ENCODE results near the gene PROCA1. TPM values are rescaled to one million over a fixed set of nuclear protein-coding genes. Genes with fewer than 3 reads are reported as not detected.

The PROCA1 gene, protein sequence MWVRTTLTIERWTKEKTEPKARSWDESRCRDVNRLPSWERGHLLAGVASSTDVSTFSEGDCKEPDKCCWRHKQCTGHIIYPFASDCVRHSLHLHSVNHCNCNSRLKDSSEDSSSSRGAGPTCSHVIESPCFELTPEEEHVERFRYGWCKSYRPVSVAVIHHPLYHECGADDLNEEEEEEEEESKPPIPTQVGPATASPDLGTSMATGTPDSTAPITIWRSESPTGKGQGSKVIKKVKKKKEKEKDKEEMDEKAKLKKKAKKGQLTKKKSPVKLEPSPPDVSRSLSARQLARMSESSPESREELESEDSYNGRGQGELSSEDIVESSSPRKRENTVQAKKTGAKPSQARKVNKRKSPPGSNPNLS
- 1.3 TPM in 1 of 2 replicates, not detected in the other for total RNA-seq

DNA sequence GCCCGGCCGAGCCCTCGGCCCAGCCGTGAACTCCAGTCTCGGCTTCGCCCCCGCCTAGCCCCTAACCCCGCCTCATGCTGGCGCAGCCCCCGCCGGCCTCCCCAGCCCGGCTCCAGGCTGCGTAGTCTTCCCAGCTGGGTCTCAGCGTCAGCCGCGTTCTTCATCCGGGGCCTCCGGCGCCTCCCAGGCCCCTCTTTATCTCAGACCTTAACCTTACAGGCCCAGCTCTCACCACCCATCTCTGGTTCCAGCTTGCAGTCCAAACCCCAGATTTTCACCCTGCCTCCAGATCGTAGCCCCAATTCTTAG, at the start of gene PROCA1:
Gene PROCA1, minus strand, starts transcription at position 166 of the 309 bp plus-strand sequence. CDS start 228 bp downstream, outside the sequence.

DNA sequence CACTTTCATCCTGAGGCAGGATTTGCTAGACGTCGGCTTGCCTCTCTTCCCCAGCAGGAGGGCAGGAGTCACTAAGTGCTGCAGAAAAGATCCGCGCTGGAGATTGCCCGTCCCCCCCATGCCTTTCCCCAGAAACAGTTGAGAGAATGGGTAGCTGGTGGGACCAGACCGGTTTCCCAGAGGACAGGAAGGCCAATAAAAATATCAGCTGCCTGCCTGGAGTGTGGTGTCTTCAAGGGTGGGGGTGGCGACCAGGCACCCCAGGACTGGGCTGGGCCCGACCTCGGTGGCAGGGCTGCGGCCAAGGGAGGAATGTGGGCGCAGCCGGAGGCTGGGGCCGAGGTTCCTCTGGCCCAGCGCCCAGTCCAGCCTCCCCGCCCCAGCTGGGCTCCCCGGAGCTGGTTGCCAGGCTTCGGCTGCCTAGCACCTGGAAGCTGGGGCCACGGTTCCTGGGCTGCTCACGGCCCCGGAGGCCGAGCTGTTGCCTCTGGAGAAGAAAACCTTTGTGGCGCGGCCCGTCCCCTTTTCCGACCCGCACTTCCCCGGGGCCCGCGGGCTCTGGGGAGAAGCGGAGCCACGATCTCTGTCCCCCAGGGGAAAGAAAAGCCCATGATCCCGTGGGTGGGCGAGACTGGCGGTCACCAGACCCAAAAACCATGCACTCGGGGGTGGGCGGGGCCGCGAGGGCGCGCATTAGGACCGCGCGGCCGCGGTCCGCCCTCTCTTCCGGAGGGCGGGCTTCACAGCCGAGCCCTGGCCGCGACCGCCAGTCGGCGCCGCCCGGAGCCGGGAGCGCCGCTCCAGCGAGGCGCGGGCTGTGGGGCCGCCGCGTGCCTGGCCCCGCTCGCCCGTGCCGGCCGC, 31.8 kb upstream of the PROCA1 start, which contains the start of gene TRAF4:
Gene TRAF4, plus strand, starts transcription at position 769 of the 861 bp plus-strand sequence. CDS start 102 bp downstream, outside the sequence.

DNA sequence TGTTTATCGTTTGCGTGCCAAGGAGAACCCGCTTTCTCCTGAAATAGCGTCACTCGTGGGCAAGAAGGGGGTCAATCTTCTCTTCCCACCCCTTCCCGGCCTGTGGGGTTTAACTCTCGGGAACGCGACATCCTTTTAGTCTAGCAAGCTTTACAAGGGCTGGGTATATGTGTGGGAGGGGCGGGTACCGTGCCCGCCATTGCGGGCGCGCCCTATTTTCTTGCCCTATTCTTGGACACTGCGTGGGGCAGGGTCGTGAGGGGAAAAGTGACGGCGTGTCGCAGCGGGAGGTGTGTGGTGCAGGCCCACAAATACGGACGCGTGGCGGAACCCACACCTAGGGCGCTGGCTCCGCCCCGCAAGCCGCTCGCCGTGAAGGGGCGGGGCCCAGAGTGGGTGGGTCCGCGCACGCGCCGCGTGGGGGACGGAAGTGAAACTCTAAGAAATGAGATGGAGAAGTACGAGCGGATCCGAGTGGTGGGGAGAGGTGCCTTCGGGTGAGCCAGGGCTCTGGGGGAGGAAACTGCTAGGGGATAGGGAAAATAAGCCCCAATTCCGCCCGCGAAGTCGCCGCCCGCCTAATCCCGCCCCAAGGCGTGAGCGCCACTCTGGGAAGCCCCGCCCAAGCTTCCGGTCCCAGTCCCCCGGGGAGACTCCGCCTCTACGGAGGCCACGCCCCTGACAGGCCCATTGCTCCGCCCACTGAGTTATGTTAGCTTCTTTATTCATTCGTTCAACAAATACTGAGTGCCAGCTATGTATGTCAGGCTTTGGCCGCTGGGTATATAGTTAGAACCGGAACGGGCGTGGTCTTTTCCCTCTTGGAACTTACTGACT, 16.9 kb upstream of the PROCA1 start, which contains the start of gene NEK8:
Gene NEK8, plus strand, starts transcription at position 425 of the 837 bp plus-strand sequence. Its CDS starts 26 bp downstream, at position 451.

DNA sequence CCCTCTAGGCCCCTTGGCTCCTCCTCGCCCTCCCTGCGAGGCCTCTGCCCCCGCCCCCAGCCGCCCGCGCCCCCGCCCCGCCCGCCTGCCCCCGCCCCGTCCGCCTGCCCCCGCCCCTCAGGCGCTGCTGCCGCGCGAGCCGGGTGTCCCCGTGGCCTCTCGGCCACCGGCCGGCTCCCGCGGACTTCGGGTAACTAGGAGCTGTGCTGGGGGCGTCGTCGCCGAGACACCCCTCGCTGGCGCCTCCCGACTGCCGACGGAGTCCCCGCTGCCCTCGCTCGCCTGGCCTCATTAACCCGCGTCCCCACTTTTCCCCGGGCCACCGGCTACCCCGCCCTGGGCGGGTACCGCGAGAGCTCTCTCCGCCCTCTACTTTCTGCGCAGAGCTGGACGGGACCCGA, 14.5 kb upstream of the PROCA1 start, which contains the start of gene TLCD1:
Gene TLCD1, minus strand, starts transcription at position 8 of the 401 bp plus-strand sequence. CDS start 136 bp downstream, outside the sequence.

DNA sequence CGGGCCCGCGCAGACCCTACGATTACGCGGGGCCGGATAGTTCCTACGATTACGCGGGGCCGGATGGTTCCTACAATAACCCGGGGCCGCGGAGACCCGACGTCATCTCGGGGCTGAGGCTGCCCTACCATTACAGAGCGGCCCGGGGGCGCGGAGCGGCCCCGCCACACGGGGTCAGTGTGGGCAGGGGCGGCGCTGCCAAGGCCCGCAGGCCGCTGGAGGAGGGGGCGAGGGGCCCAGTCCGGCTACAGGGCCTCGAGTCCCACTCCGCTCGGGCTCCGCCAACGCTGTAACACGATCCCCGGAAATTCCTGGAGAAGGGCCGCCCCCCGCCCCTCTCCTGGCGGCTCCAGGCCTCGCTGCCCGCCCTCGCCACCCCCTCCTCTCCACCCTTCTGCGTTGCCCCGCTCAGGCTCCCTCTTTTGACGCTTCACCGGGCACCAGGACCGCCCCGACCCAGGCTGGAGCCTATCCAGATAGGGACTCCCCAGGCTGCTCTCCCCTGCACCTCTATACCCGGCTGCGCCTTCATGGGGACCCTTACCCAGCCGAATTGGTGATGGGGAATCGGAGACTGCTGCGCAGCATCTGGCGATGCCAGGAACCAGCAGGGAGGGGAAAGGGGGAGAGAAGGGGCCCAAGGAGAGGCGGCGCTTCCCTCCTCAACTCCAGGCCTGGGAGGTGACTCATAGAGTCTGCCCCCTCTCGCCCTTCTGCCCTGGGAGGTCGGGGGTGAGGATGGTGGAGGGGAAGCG, 6.1 kb upstream of the PROCA1 start, which contains the start of gene RAB34:
Gene RAB34, minus strand, starts transcription at position 291 of the 755 bp plus-strand sequence. CDS start 602 bp downstream, outside the sequence.

DNA sequence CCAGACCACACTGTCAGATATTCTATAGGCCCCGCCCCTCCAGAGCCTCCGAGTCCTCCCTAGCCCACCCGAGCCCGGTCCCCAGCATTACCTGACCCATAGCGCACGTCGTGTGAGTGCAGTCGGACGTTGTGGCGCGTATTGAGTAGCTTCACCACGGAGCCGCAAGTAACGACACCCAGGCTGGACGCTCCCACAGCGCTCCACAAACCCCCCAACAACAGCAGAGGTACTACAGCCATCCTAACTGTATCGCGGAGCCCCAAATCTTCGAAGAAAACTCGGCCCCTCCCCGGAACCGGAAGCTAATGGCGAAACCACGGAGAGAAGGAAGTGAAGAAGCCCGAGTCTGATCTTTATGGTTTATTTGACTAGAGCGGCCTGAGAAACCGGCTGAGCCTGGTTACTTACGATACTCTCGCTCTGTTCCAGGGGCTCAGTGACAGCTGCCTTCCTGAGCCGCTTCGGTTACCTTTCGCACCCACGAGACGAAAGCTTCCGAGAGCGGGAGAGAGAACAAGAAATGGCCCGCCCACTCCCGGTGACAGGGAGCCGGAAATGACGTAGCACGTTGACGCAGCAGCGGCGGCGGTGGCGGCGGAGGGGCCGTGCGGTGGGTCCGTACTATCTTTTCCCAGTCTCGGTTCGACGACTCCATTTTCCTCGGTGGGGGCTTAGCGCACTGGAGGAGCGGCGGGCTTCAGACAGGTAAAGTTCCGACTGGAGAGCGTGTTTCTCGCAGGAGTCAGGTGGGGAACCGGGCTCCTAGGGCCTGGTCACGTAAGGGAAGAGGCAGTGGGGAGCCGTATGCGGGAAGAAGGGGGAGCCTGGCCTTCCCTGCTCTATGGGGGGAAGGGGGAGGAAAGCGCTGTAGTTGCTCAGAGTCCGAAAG, 49.8 kb downstream of the PROCA1 start, which contains the start of the genes SDF2 and SUPT6H:
Gene SDF2, minus strand, starts transcription at position 272 of the 892 bp plus-strand sequence. Its CDS starts 30 bp downstream, at position 242.
Gene SUPT6H, plus strand, starts transcription at position 571 of the 892 bp plus-strand sequence. CDS start 11,197 bp downstream, outside the sequence.

Other genes with a start within 250 kb of the PROCA1 start
- gene SLC13A2, start 238.2 kb downstream of the PROCA1 start, total RNA-seq, result not detected in 2 replicates
- 0.04 and 0.08 TPM in 2 replicates for gene FOXN1, start 205.5 kb downstream of the PROCA1 start, total RNA-seq
- 28.3 and 35.6 TPM in 2 replicates for gene UNC119, start 159.3 kb downstream of the PROCA1 start, total RNA-seq
- gene PIGS, start 140.4 kb downstream of the PROCA1 start, total RNA-seq, result 39.9 and 70.3 TPM in 2 replicates
- gene ALDOC, start 135.0 kb downstream of the PROCA1 start, total RNA-seq, result 50.5 and 61.6 TPM in 2 replicates
- 16.9 and 49.8 TPM in 2 replicates for gene SPAG5, start 112.9 kb downstream of the PROCA1 start, total RNA-seq
- 0.38 and 3.0 TPM in 2 replicates for gene RSKR, start 97.7 kb downstream of the PROCA1 start, total RNA-seq
- gene BLTP2, start 66.7 kb downstream of the PROCA1 start, total RNA-seq, result 93.2 and 116 TPM in 2 replicates
- gene SDF2, start 50.0 kb downstream of the PROCA1 start, total RNA-seq, result 36.5 and 43.7 TPM in 2 replicates
- 16.2 and 19.1 TPM in 2 replicates for gene SUPT6H, start 49.7 kb downstream of the PROCA1 start, total RNA-seq
- gene RAB34, start 6.0 kb upstream of the PROCA1 start, total RNA-seq, result 224 and 238 TPM in 2 replicates
- gene RPL23A, start 8.1 kb upstream of the PROCA1 start, total RNA-seq, result 987 and 1,126 TPM in 2 replicates
- gene TLCD1, start 14.3 kb upstream of the PROCA1 start, total RNA-seq, result 9.4 and 20.7 TPM in 2 replicates
- gene NEK8, start 16.9 kb upstream of the PROCA1 start, total RNA-seq, result 0.76 and 3.2 TPM in 2 replicates
- gene TRAF4, start 32.1 kb upstream of the PROCA1 start, total RNA-seq, result 60.8 and 82.5 TPM in 2 replicates
- 8.7 and 9.3 TPM in 2 replicates for gene FAM222B, start 130.9 kb upstream of the PROCA1 start, total RNA-seq
- 43.0 and 78.7 TPM in 2 replicates for gene ERAL1, start 143.1 kb upstream of the PROCA1 start, total RNA-seq
- gene FLOT2, start 185.8 kb upstream of the PROCA1 start, total RNA-seq, result 94.7 and 97.4 TPM in 2 replicates
- gene DHRS13, start 191.2 kb upstream of the PROCA1 start, total RNA-seq, result 7.7 and 12.0 TPM in 2 replicates
- 7.8 and 14.0 TPM in 2 replicates for gene PHF12, start 239.6 kb upstream of the PROCA1 start, total RNA-seq

All from hair follicular keratinocyte (primary cell).